HL-60/S4 treated with retinoic acid at 250 ng/mL for 4 days and 3 days (cell line): Measurements from ENCODE around the gene GRAMD4.

ENCODE experiments used
- in situ Hi-C: fragments of 300-500 bp; cut with MboI; formaldehyde crosslinking; loops from 2 replicates; pipeline ENCODE4 v1.7.0; 2022; ENCODE audit warnings: low sequenced_read_pairs

Gene GRAMD4

GRCh38 chr22:46708766-46709330 is 88.7 kb downstream of the GRAMD4 start:
- in situ Hi-C loops, result no loop called here

DNA sequence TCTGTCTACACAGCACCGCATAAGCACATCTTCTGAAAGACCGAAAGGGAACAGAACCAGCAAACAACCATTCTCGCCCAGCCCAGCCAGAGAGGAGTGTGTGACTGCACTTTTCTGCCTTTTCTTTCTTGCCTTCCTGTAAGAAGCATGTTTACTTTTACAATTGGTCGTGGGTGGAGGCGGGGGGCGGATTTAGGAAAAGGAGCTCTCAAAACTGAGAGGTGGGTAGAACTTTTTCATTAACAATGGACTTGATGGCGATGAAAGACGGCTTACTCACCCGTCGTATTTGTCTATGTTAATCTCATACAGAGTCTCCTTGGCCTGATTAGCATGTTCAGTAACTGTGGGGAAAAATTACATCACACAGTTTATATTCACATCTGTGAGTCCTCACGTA is 90.6 kb downstream of the GRAMD4 start:
- in situ Hi-C loops, result no loop called here

GRCh38 chr22:46712288-46712687 is 92.1 kb downstream of the GRAMD4 start:
- in situ Hi-C loops, result no loop called here

GRCh38 chr22:46714550-46714949 is 94.4 kb downstream of the GRAMD4 start:
- in situ Hi-C loops, result no loop called here

DNA sequence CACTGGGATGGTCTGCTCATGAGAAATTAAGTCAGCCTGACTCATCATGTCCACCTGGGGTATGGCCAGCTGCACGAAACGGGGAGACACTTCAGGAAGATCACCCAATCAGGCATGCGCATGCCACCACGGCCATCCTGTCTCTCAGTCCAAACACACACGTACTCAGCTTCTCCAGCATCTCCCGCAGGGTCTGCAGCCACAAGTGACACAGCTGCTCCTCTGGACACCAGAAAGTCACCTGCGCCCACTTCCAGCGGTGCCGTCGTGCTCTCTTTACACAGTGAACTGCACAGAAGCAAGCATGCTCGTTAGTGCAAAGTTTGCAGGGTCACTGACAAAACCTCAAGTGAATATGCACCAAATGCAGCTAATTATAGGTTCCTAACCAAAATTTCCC is 99.7 kb downstream of the GRAMD4 start:
- in situ Hi-C loops, result no loop called here

GRCh38 chr22:46721501-46722085 is 101.4 kb downstream of the GRAMD4 start:
- in situ Hi-C loops, result no loop called here

GRCh38 chr22:46723882-46724281 is 103.7 kb downstream of the GRAMD4 start:
- in situ Hi-C loops, result no loop called here

GRCh38 chr22:46725096-46725495 is 104.9 kb downstream of the GRAMD4 start:
- in situ Hi-C loops, result no loop called here

DNA sequence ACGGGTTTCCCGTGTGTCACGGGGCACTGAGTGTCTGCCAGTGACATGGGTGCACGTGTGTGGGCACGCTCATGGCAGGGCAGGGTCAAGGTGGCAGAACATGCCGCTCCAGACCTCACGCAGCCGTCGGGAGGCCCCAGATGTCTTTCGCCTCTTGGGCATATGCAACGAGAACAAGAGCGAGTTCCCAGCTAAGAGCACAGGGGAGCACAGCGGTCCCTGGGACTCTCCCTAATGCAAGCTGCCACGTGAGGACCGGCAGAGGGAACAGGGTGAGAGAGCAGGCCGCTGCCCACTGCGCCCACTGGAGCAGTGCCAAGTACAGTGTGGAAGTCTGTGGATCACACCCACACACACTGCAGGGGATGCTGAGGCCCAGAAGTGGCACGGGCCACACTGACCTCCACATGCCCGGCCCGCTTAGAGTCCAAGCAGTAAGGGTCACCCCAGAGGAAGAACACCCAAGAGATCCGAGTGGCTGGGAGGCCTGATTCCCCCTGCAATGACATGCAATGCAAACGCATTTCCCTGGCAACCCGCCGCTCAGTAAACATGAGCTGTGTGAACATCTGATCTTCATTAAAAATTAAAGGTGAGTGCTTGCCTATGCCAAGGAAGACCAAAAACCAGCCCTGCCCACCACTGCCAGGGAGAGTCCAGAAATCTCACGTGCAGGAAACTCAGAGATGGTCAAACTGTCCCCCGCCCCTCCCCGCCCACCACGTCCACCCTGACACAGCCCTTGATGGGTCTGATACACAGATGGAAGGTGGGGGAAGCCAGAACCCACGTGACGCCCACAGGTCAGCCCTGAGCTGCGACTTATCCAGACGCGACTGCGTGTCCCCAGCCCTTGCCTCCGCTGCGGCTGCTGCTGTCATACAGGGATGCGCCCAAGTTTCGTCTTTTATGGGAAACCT is 106.1 kb downstream of the GRAMD4 start:
- in situ Hi-C loops, result no loop called here

DNA sequence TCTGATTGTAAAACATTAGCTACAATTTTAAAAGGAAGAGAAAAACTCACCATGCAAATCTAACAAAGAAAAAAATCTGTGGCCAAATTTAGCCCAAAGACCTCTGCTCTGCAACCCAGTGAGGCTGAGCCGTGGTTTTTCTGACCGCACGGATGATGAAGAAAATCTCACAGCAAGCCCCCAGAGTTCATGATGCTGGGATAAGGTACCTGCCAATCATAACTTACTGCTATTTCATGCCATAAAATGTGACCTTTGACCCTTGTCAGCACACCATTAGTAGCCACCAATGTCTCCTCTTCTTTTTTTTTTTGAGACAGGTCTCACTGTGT is 106.8 kb downstream of the GRAMD4 start:
- in situ Hi-C loops, result no loop called here

DNA sequence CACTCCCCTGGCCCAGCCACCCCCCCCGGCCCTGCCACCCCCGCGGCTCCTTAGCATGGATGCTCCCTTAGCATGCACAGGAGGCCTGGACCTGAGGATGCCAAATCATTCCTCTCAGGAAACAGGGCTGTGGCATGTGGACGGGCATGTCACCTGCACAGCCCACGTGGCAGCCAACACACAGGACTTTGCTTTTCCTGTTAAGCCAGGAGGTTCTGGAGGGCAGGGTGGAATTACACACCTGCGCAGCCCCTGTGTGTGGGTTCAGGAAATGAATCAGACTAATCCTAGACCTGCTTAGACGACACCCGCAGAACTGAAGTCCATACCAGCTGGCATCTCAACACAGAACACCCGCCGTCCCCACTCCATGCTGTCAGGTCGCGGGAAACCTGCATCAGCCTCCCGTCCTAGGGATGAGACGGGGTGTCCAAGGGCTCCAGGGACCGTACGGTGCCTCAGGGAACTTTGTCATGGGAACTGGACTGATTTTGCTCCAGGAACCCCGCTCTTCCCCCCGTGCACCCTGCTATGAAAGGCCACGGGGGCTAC is 107.7 kb downstream of the GRAMD4 start:
- in situ Hi-C loops, result no loop called here

DNA sequence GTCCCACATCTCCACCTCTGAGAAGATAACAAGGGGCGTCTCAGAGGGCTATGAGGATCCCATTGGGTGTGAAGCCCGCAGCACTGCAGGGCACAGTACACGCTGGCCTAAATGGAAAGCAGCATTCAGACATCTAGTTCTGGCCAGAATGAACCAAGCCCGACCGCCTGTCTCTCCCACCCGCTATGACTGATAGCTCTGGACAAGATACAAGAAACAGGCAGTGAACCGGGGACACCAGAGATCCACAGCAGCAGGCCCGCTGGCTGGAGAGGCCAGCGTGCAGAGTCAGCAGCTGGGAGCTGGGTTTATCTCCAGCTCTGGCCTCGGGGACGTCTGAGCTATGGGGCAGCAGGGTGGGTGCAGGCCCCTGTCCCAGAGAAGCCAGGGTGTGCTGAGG is 108.3 kb downstream of the GRAMD4 start:
- in situ Hi-C loops, result no loop called here
